Prostate gland (tissue), 2 donors: ENCODE results near the gene MYO5B. TPM values are rescaled to one million over a fixed set of nuclear protein-coding genes. Genes with fewer than 3 reads are reported as not detected.

Experiments used
- DNase-seq: peaks from one replicate; pipeline ENCODE4 v3.0.0-alpha.2; 2019; ENCODE audit warnings: low spot score
- H3K27ac ChIP-seq, 2 donors: fragments of 200-600 bp; sonication (generic); 2 replicates each; pipeline ENCODE4 v1.5.1; 2017 to 2019
- H3K27me3 ChIP-seq: fragments of 200-600 bp; sonication (generic); replicated peaks from 2 replicates; pipeline ENCODE4 v1.5.1; 2019; ENCODE audit not compliant: insufficient read depth
- H3K36me3 ChIP-seq, 2 donors: fragments of 200-600 bp; sonication (generic); 1 replicate in 1 of 2; 2 replicates in 1 of 2; pipeline versions ENCODE4 v1.5.1 to v1.8.1; 2017 to 2019
- H3K4me1 ChIP-seq: fragments of 200-600 bp; sonication (generic); replicated peaks from 2 replicates; pipeline ENCODE4 v1.5.1; 2019
- H3K4me3 ChIP-seq, 2 donors: fragments of 200-600 bp; sonication (generic); 2 replicates each; pipeline ENCODE4 v1.5.1; 2017 to 2019
- H3K9me3 ChIP-seq: fragments of 200-600 bp; sonication (generic); 2 replicates; pipeline ENCODE4 v1.5.1; 2017
- POLR2A ChIP-seq: fragments of 450-650 bp; IDR thresholded peaks from one replicate; pipeline ENCODE4 v1.6.1; 2016; ENCODE audit warnings: antibody characterized with exemption, mild to moderate bottlenecking
- POLR2AphosphoS5 ChIP-seq: sonication (generic); formaldehyde crosslinking; IDR thresholded peaks from one replicate; pipeline ENCODE4 v1.6.1; 2017; ENCODE audit warnings: antibody characterized with exemption
- WGBS: methylation state at CpG from one replicate; pipeline ENCODE4 v1.1.5; 2018; 5-methylcytosine and 5-hydroxymethylcytosine counted together
- intact Hi-C: fragments of 100-400 bp; cut with DNase I; formaldehyde crosslinking; loops from one replicate; pipeline ENCODE4 v1.14.2; 2022
- total RNA-seq, 2 donors: library from RNA; depleted of rRNA; stranded (reverse); fragments of >200 nt; gene quantifications; one replicate each; pipeline ENCODE4 v1.1.0, GENCODE V29; 2016
- TF ChIP-seq, protein P1 (sequence below), 4 experiments: fragments of 200-600 bp in 2 of 4; fragments of 450-650 bp in 2 of 4; sonication (generic) in 2 of 4; IDR thresholded peaks; 1 replicate in 3 of 4; 2 replicates in 1 of 4; pipeline ENCODE4 v1.5.1; 2016 to 2019; ENCODE audit warnings: antibody characterized with exemption in 4 of 4, mild to moderate bottlenecking in 2 of 4, moderate library complexity in 2 of 4

Gene MYO5B
- total RNA-seq, 2 donors from 2014 or later = 28.5 to 31.1 TPM

DNA sequence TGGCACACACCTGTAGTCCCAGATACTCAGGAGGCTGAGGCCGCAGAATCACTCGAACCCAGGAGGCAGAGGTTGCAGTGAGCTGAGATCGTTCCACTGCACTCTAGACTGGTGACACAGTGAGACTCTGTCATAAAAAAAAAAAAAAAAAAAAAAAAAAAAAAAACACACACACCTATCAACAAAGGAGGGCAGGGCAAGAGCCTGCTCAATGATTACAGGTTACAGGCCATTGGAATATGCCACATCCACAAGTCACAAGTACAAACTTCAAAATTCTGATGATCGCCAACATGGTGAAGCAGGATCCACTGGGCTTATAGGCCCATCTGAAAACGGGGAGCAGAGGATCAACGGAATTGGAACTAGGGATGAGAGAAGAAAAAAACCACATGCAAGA lies 6.3 kb downstream of the MYO5B start:
- no peak overlapping the region for H3K27ac ChIP-seq
- intact Hi-C loops = no loop called here
- no peaks in the 10 kb centered on the region for H3K36me3 ChIP-seq
- H3K4me3 ChIP-seq = no peak overlapping the region
- TF ChIP-seq, protein P1, sequence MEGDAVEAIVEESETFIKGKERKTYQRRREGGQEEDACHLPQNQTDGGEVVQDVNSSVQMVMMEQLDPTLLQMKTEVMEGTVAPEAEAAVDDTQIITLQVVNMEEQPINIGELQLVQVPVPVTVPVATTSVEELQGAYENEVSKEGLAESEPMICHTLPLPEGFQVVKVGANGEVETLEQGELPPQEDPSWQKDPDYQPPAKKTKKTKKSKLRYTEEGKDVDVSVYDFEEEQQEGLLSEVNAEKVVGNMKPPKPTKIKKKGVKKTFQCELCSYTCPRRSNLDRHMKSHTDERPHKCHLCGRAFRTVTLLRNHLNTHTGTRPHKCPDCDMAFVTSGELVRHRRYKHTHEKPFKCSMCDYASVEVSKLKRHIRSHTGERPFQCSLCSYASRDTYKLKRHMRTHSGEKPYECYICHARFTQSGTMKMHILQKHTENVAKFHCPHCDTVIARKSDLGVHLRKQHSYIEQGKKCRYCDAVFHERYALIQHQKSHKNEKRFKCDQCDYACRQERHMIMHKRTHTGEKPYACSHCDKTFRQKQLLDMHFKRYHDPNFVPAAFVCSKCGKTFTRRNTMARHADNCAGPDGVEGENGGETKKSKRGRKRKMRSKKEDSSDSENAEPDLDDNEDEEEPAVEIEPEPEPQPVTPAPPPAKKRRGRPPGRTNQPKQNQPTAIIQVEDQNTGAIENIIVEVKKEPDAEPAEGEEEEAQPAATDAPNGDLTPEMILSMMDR (IDR thresholded peaks at IDR 0.05) = no peak
- no peak for TF ChIP-seq POLR2A
- TF ChIP-seq POLR2AphosphoS5 = no peak
- WGBS = 92% methylated on average over 6 of the region's 6 CpGs
- no peaks in the 10 kb centered on the region for H3K9me3 ChIP-seq
- no peak for DNase-seq
- no peaks in the 10 kb centered on the region for H3K27me3 ChIP-seq
- H3K4me1 ChIP-seq = no peaks in the 10 kb centered on the region

DNA sequence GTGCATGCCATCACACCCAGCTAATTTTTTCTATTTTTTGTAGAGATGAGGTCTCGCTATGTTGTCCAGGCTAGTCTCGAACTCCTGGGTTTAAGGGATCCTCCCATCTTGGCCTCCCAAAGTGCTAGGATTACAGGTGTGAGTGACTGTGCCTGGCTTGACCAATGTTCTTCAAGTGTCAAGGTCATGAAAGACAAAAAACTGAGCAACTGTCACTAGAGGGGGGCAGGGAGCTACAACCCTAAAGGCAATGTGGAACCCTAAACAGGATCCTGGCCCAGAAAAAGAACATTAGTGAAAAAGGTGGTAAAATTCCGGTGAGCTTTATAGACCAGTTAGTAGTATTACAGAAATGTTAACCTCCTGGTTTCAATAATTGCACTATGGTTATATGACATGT lies 7.3 kb downstream of the MYO5B start:
- no peak for TF ChIP-seq POLR2AphosphoS5
- TF ChIP-seq, protein P1 (IDR thresholded peaks at IDR 0.05) = no peak
- TF ChIP-seq POLR2A = no peak
- no peak overlapping the region for H3K27ac ChIP-seq
- no peak for DNase-seq
- no peaks in the 10 kb centered on the region for H3K4me1 ChIP-seq
- WGBS = 95% methylated on average over 3 of the region's 3 CpGs
- H3K27me3 ChIP-seq = no peaks in the 10 kb centered on the region
- H3K36me3 ChIP-seq = no peaks in the 10 kb centered on the region
- intact Hi-C loops = no loop called here
- no peaks in the 10 kb centered on the region for H3K9me3 ChIP-seq
- H3K4me3 ChIP-seq = no peak overlapping the region

DNA sequence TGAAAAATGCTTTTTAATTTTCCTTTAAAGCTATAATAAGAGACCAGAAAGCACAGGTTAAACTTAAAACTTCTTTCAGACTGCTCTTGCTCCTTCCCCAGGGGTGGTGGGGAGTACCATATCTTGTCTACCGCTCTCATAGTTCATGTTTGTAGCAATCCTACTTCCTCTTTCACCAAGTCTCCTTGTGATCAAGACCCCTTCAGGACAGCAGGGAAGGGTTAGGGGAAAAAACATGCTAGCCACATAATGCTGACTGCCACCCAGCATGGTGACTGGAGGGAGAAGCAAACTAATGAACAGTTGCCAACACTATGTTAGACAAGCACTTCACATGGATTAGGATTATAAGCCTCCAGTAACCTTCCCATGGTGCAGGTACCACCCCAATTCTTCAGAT lies 8.6 kb downstream of the MYO5B start:
- 85% methylated on average over 1 of the region's 1 CpG for WGBS

DNA sequence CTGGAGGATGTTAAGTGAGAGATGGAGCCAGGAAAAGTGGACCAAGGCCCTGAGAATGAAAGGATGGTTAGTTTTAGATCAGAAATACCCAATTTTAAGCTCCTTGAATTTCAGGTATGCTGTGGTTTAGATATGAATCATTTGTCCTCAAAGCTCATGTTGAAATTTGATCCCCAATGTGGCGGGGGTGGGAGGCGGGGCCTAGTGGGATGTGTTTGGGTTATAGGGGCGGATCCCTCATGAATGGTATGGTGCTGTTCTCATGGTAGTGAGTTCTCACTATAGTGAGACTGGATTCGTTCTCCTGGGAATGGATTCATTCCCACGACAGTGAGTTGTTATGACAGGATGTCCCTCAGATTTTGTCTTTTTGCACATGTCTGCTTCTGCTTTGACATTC lies 11.4 kb downstream of the MYO5B start:
- H3K36me3 ChIP-seq = no peaks in the 10 kb centered on the region
- 87% methylated on average over 5 of the region's 5 CpGs for WGBS

More for the DNA sequence above, 8.6 kb downstream of the MYO5B start:
- Histone ChIP-seq H3K9me3 (no peaks in the 10 kb centered on the region), H3K4me3 (no peak overlapping the region), H3K27ac (no peak overlapping the region), H3K36me3 (no peaks in the 10 kb centered on the region), H3K4me1 (no peaks in the 10 kb centered on the region), H3K27me3 (no peaks in the 10 kb centered on the region)
- no peak for DNase-seq
- intact Hi-C loops = no loop called here
- TF ChIP-seq POLR2A (no peak), POLR2AphosphoS5 (no peak)
- TF ChIP-seq, protein P1 (IDR thresholded peaks at IDR 0.05) = no peak

DNA sequence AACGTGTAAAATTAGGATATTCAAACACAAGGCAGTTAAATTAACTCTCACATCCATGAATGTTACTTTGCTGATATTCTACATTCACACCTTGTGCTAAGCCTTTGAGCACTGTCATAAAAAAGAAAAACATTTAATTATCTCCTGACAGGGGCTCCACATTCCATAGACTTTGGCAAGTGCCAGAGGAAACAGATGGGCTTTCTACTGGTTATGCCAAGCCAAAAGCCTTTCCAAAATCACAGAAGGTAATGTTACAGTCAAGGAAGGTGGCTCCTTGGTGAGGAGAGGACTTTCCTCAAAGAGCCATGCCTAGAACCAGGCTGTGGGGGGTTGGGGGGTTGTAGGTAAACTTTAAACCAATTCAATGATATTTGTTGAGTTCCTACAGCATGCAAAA lies 12.4 kb downstream of the MYO5B start:
- DNase-seq = no peak
- no peak overlapping the region for H3K27ac ChIP-seq
- no peaks in the 10 kb centered on the region for H3K27me3 ChIP-seq
- H3K36me3 ChIP-seq = no peaks in the 10 kb centered on the region
- WGBS = 55% methylated on average over 1 of the region's 1 CpG
- TF ChIP-seq, protein P1 (IDR thresholded peaks at IDR 0.05) = no peak
- TF ChIP-seq POLR2A (no peak), POLR2AphosphoS5 (no peak)
- H3K9me3 ChIP-seq = no peaks in the 10 kb centered on the region
- no peak overlapping the region for H3K4me3 ChIP-seq
- intact Hi-C loops = no loop called here
- H3K4me1 ChIP-seq = no peaks in the 10 kb centered on the region

More for the DNA sequence above, 11.4 kb downstream of the MYO5B start:
- Histone ChIP-seq H3K9me3 (no peaks in the 10 kb centered on the region), H3K27me3 (no peaks in the 10 kb centered on the region), H3K4me3 (no peak overlapping the region), H3K27ac (no peak overlapping the region), H3K4me1 (no peaks in the 10 kb centered on the region)
- intact Hi-C loops = no loop called here
- TF ChIP-seq, protein P1 (IDR thresholded peaks at IDR 0.05) = no peak
- TF ChIP-seq POLR2AphosphoS5 = no peak
- TF ChIP-seq POLR2A = no peak
- no peak for DNase-seq
